ENCODE results near the gene NEB.
"Not testable (repeated sequence)": the region's sequence is repeated elsewhere in the genome, so short reads cannot be mapped to it uniquely, and the experiment has no call there.

The NEB gene

DNA sequence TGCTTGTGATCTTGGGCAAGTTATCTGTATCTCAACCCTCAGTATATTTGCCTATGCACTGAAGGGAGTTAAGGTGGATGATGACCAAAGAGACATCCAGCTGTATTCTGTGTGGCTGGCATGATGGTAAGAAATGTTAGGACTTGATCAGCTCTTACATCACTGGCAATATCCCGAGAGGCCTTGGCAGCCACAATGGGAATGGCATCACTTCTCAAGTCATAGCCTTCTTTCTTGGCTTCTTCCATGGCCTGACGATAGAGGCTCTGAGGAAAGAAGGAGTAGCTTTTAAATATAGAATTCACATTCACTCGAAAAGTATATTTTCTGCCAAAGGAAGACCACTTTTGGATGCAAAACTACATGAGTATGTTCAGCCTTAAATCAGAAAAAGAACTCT, 113.5 kb downstream of the NEB start:
- H3K4me1 ChIP-seq (ENCODE audit: control insufficient read depth, insufficient read depth, low read length) = no peaks in the 10 kb centered on the region
- no peaks in the 10 kb centered on the region for H3K27me3 ChIP-seq (ENCODE audit: control insufficient read depth, insufficient read depth, low read length)
- H3K36me3 ChIP-seq (ENCODE audit: control insufficient read depth, insufficient read depth, low read length) = no peaks in the 10 kb centered on the region
- no peak overlapping the region for H3K4me3 ChIP-seq (ENCODE audit: low read depth, low read length)
- no peak overlapping the region for H3K9ac ChIP-seq (ENCODE audit: low read depth, low read length)
- H3K9me3 ChIP-seq (ENCODE audit: control insufficient read depth, insufficient read depth, low read length) = no peaks in the 10 kb centered on the region

DNA sequence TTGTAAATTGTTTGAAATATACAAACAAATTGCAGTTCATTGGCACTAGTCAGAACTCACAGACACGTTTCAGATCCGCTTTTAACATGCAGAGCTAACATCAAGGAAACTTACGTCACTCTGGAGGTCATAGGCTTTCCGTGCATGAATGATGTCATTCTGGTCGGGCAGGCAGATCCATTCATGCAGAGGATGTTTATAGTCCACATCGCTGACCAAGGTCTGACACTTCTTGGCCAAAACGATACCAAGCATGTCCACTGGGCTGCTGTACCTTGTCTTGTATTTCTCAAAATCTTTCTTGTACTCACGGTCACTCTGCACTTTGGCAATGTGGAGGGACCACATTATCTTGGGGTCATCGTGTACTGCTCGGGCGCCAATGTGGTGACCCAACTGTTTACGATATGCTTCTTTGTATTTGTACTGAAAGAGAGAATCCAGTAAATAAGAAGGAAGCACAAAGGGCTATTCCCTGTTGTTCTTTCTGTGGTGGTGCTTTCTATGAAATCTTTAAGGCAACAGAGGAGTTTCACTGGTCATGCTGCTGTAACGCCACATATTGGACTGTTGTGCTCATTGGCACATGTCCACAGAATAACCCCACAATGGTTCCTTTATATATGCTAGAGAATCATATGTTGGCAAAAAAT, 114.8 kb downstream of the NEB start:
- Histone ChIP-seq H3K9ac (ENCODE audit: low read depth, low read length) (no peak overlapping the region), H3K36me3 (ENCODE audit: control insufficient read depth, insufficient read depth, low read length) (no peaks in the 10 kb centered on the region), H3K4me3 (ENCODE audit: low read depth, low read length) (no peak overlapping the region), H3K9me3 (ENCODE audit: control insufficient read depth, insufficient read depth, low read length) (no peaks in the 10 kb centered on the region), H3K4me1 (ENCODE audit: control insufficient read depth, insufficient read depth, low read length) (no peaks in the 10 kb centered on the region), H3K27me3 (ENCODE audit: control insufficient read depth, insufficient read depth, low read length) (no peaks in the 10 kb centered on the region)

DNA sequence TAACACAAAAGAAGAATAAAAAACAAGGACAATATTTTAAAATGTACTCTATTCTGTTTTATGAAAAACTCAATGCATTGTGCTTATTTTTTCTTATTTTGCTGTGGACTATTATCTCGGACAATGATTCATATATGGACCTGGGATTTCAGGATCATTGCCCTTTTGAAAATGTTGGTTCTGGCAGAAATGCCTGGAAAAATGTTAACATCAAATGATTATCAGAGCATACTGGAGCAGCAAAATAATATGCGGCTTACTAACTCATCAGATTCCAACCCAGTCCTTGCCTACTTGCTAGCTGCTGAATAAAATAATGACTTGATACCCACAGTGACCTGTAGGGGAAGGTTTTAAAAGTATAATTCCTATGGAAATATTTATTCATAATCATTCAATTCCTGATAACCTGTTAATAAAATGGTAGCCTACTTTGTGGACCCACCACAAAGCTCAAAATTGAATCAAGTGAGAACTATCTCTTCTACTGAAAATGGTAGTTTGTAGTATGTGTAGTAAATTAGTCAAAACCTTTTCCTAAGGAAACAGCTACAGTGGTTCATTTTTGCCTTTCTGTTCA, 117.4 kb downstream of the NEB start:
- no peaks in the 10 kb centered on the region for H3K27me3 ChIP-seq (ENCODE audit: control insufficient read depth, insufficient read depth, low read length)
- H3K4me3 ChIP-seq (ENCODE audit: low read depth, low read length) = no peak overlapping the region
- H3K36me3 ChIP-seq (ENCODE audit: control insufficient read depth, insufficient read depth, low read length) = no peaks in the 10 kb centered on the region
- no peaks in the 10 kb centered on the region for H3K9me3 ChIP-seq (ENCODE audit: control insufficient read depth, insufficient read depth, low read length)
- H3K9ac ChIP-seq (ENCODE audit: low read depth, low read length) = no peak overlapping the region
- H3K4me1 ChIP-seq (ENCODE audit: control insufficient read depth, insufficient read depth, low read length) = no peaks in the 10 kb centered on the region

DNA sequence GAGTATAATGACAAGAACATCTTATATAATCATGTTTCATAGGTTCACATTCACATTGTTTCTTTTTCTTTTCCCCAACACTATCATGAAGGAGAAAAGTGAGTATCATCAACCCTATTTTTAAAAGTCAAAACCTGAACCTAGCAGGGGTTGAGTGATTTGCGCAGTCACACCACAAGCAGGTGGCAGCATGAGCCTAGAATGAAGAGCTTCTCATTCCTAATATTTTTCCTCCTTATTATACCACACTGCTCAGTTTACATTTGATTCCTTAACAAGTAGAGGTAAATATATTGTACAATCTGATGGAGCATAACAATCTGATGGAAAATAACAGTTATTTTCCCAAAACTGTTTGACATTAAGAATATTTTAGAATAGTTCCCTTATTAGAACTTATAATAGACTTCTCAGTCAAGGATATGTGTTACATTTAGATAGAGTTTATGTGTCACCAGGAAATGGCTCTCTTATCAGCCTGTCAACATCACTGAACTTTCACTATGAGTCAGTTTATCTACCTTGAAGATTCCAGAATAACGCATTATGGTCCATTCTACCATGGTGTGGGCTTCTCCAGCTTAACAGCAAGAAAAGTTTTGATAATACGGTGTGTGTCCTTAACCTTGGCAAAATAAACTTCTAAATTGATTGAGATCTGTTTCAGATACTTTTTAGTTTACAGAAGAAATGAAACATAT, 119.5 kb downstream of the NEB start:
- Histone ChIP-seq H3K9me3 (ENCODE audit: control insufficient read depth, insufficient read depth, low read length) (no peaks in the 10 kb centered on the region), H3K36me3 (ENCODE audit: control insufficient read depth, insufficient read depth, low read length) (no peaks in the 10 kb centered on the region), H3K27me3 (ENCODE audit: control insufficient read depth, insufficient read depth, low read length) (no peaks in the 10 kb centered on the region), H3K4me1 (ENCODE audit: control insufficient read depth, insufficient read depth, low read length) (no peaks in the 10 kb centered on the region), H3K4me3 (ENCODE audit: low read depth, low read length) (no peak overlapping the region), H3K9ac (ENCODE audit: low read depth, low read length) (no peak overlapping the region)

DNA sequence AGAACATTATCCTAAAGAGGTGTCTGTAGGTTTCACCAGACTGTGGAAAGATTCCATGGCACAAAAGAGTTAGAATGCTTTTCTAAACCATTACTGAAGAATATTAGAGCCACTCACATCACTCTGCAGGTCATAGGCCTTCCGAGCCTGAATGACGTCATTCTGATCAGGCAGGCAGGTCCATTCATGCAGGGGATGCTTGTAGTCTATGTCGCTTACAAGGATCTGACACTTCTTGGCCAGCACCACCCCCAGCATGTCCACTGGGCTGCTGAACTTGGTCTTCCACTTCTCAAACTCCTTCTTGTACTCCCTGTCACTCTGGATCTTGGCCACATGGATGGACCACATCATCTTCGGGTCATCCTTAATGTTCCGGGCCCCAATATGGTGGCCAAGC, 120.1 kb downstream of the NEB start:
- no peaks in the 10 kb centered on the region for H3K27me3 ChIP-seq (ENCODE audit: control insufficient read depth, insufficient read depth, low read length)
- no peaks in the 10 kb centered on the region for H3K4me1 ChIP-seq (ENCODE audit: control insufficient read depth, insufficient read depth, low read length)
- no peak overlapping the region for H3K9ac ChIP-seq (ENCODE audit: low read depth, low read length)
- no peaks in the 10 kb centered on the region for H3K36me3 ChIP-seq (ENCODE audit: control insufficient read depth, insufficient read depth, low read length)
- H3K4me3 ChIP-seq (ENCODE audit: low read depth, low read length) = no peak overlapping the region
- no peaks in the 10 kb centered on the region for H3K9me3 ChIP-seq (ENCODE audit: control insufficient read depth, insufficient read depth, low read length)

DNA sequence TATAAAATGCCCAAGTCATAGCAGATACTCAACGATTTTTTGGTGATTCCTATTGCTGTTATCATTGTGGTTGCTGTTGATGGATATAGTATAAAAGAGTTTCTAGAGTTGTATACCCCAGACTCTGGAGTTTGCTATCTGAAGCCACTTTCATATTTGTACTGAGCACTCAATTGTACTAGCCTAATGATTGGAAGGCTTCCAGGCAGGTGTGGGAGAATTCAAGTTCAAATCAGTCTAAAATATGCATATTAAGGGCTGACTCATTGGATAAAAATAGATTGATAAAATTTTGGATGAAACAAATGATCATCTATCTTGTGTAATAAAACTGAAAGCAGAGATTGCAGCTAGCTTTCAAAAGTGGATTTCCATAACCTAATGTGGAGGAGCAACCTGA, 122.9 kb downstream of the NEB start:
- no peaks in the 10 kb centered on the region for H3K36me3 ChIP-seq (ENCODE audit: control insufficient read depth, insufficient read depth, low read length)
- H3K4me1 ChIP-seq (ENCODE audit: control insufficient read depth, insufficient read depth, low read length) = no peaks in the 10 kb centered on the region
- no peak overlapping the region for H3K9ac ChIP-seq (ENCODE audit: low read depth, low read length)
- no peaks in the 10 kb centered on the region for H3K9me3 ChIP-seq (ENCODE audit: control insufficient read depth, insufficient read depth, low read length)
- no peaks in the 10 kb centered on the region for H3K27me3 ChIP-seq (ENCODE audit: control insufficient read depth, insufficient read depth, low read length)
- H3K4me3 ChIP-seq (ENCODE audit: low read depth, low read length) = no peak overlapping the region

DNA sequence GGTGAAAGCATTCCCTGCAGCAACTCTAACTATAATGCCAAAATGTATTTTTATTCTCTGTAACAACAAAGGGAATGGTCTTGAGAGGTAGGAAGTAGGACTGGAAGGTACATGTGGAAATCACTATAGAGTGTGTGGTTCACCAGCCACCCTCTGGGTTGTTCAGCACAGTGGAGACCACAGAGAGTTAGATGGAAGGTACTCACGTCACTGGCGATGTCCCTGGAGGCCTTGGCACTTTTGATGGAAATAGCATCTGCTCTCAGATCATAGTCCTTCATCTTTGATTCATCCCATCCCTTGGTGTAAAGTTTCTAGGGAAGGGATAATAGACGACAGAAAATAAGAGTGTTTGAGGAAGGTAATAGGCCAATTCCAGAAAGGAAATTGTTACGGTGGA, 124.0 kb downstream of the NEB start:
- Histone ChIP-seq H3K4me3 (ENCODE audit: low read depth, low read length) (no peak overlapping the region), H3K9ac (ENCODE audit: low read depth, low read length) (no peak overlapping the region), H3K27me3 (ENCODE audit: control insufficient read depth, insufficient read depth, low read length) (no peaks in the 10 kb centered on the region), H3K9me3 (ENCODE audit: control insufficient read depth, insufficient read depth, low read length) (no peaks in the 10 kb centered on the region), H3K36me3 (ENCODE audit: control insufficient read depth, insufficient read depth, low read length) (no peaks in the 10 kb centered on the region), H3K4me1 (ENCODE audit: control insufficient read depth, insufficient read depth, low read length) (no peaks in the 10 kb centered on the region)

DNA sequence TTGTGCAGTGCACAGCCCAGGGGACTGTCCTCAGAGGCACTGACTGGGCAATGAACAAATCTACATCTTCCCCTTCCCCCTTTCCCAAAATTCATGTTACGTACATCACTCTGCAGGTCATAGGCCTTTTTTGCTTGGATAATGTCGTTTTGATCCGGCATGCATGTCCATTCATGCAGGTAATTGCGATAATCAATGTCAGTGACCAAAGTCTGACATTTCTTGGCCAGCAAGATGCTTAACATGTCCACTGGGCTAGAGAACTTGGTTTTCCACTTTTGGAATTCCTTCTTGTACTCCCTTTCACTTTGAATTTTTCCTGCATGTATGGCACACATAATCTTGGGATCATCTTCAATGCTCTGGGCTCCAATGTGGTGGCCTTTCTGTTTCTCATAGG, 124.6 kb downstream of the NEB start:
- H3K36me3 ChIP-seq (ENCODE audit: control insufficient read depth, insufficient read depth, low read length) = no peaks in the 10 kb centered on the region
- no peaks in the 10 kb centered on the region for H3K4me1 ChIP-seq (ENCODE audit: control insufficient read depth, insufficient read depth, low read length)
- H3K4me3 ChIP-seq (ENCODE audit: low read depth, low read length) = no peak overlapping the region
- H3K9me3 ChIP-seq (ENCODE audit: control insufficient read depth, insufficient read depth, low read length) = no peaks in the 10 kb centered on the region
- H3K9ac ChIP-seq (ENCODE audit: low read depth, low read length) = no peak overlapping the region
- H3K27me3 ChIP-seq (ENCODE audit: control insufficient read depth, insufficient read depth, low read length) = no peaks in the 10 kb centered on the region

DNA sequence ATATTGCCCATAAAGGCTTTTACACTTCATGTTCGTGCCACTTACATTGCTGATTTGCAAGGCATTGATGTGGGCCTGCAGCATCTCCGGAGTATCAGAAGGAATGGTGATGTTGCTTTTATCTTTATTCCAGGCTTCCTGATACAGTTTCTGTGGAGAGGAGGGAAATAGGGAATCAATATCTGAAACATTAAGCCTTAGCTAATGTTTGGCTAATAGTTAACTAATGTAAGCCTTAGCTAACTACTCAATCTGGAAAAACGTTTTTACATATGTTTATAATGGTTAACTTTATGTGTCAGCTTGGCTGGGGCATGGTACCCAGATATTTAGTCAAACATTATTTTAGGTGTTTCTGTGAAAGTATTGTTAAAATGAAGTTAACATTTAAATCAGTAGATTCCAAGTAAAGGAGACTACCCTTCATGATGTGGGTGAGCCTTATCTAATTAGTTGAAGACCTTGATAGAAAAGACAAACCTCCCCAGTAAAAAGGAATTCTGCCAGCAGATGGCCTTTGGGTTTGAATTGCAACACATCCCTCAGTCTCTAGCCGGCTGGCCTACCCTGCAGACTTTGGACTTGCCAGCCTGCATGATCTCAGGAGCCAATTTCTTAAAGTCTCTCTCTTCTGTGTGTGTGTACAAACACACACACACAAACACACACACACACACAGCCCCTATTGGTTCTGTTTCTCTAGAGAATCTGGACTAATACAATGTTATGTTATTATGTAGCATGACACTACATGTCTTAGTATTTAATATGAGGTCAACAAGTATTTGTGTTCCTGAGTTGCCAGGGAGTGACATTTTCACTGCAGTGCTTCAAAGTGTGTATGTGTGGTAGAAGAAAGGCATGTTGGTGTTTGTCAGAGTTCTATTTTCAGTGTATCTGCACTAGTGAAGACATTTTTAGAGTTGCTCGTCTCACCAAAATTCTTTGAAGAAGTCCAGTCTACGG, 126.5 kb downstream of the NEB start:
- not testable (repeated sequence) for H3K36me3 ChIP-seq (ENCODE audit: control insufficient read depth, insufficient read depth, low read length); H3K4me3 ChIP-seq (ENCODE audit: low read depth, low read length); H3K4me1 ChIP-seq (ENCODE audit: control insufficient read depth, insufficient read depth, low read length); H3K9ac ChIP-seq (ENCODE audit: low read depth, low read length); H3K27me3 ChIP-seq (ENCODE audit: control insufficient read depth, insufficient read depth, low read length); H3K9me3 ChIP-seq (ENCODE audit: control insufficient read depth, insufficient read depth, low read length)

DNA sequence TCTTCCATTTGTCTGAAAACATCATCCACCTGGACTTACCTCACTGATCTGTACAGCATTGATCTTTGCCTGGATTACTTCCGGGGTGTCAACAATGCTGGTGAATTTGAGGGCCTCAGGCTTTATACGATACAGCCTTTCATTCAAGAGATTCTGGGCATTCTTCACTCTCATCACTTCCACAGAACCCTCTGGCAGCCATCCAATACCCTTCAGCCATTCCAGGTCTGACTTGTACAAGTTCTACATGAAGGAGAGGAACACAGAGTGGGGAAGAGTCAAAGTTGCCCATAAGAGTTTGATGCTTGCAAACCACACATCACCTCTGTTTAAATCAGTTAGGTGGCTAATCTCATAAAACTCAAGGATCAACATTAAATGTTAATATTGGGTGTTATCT, 130.7 kb downstream of the NEB start:
- H3K9ac ChIP-seq (ENCODE audit: low read depth, low read length) = not testable (repeated sequence)

DNA sequence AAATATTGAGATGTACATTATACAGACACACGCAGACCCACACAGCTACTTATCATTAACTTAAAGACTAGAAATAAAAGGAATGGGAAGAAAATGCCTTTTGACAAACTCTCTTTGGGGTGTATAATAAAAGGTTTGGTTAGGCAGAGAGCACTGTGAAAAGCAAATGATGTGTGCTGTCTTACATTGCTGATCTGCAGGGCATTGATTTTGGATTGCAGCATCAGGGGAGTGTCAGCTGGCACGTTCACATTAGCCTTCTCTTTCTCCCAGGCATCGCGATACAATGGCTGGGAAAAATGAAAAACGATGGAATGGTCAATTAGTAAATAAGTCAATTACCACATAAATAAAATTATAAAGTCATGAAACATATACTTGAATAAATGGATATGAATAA, 131.9 kb downstream of the NEB start:
- H3K27me3 ChIP-seq (ENCODE audit: control insufficient read depth, insufficient read depth, low read length); H3K9me3 ChIP-seq (ENCODE audit: control insufficient read depth, insufficient read depth, low read length); H3K36me3 ChIP-seq (ENCODE audit: control insufficient read depth, insufficient read depth, low read length); H3K9ac ChIP-seq (ENCODE audit: low read depth, low read length); H3K4me3 ChIP-seq (ENCODE audit: low read depth, low read length); H3K4me1 ChIP-seq (ENCODE audit: control insufficient read depth, insufficient read depth, low read length): not testable (repeated sequence)

More for the DNA sequence above, 130.7 kb downstream of the NEB start:
- not testable (repeated sequence) for H3K4me1 ChIP-seq (ENCODE audit: control insufficient read depth, insufficient read depth, low read length); H3K36me3 ChIP-seq (ENCODE audit: control insufficient read depth, insufficient read depth, low read length); H3K27me3 ChIP-seq (ENCODE audit: control insufficient read depth, insufficient read depth, low read length); H3K4me3 ChIP-seq (ENCODE audit: low read depth, low read length); H3K9me3 ChIP-seq (ENCODE audit: control insufficient read depth, insufficient read depth, low read length)
